MM.1S (cell line): ENCODE measurements around the gene GVQW3.

ENCODE experiments used
- DNase-seq: peaks from one replicate; pipeline ENCODE4 v3.0.0-alpha.2; 2015
- H2AFZ ChIP-seq: fragments of 300-600 bp; sonication (generic); 2 replicates; pipeline ENCODE4 v1.6.0; 2016; ENCODE audit warnings: antibody characterized with exemption, low read length
- H3F3A ChIP-seq: fragments of 300-600 bp; sonication (generic); 2 replicates; pipeline ENCODE4 v1.6.1; 2016; ENCODE audit warnings: mild to moderate bottlenecking, antibody characterized with exemption, low read length, moderate library complexity, mixed read lengths; ENCODE audit not compliant: insufficient read depth
- H3K27ac ChIP-seq: fragments of 300-600 bp; sonication (generic); 2 replicates; pipeline ENCODE4 v1.5.1; 2016; ENCODE audit warnings: mild to moderate bottlenecking, low read length
- H3K27me3 ChIP-seq: fragments of 300-600 bp; sonication (generic); replicated peaks from 2 replicates; pipeline ENCODE4 v1.6.0; 2016; ENCODE audit warnings: low read length; ENCODE audit not compliant: insufficient read depth
- H3K36me3 ChIP-seq: fragments of 300-600 bp; sonication (generic); replicated peaks from 2 replicates; pipeline ENCODE4 v1.6.1; 2016; ENCODE audit warnings: mild to moderate bottlenecking, low read length, mixed read lengths; ENCODE audit not compliant: insufficient read depth
- H3K4me1 ChIP-seq: fragments of 300-600 bp; sonication (generic); 2 replicates; pipeline ENCODE4 v1.6.1; 2016; ENCODE audit warnings: low read length, mixed read lengths
- H3K4me2 ChIP-seq: fragments of 300-600 bp; sonication (generic); 2 replicates; pipeline ENCODE4 v1.6.0; 2016; ENCODE audit warnings: low read depth, low read length
- H3K4me3 ChIP-seq: fragments of 300-600 bp; sonication (generic); 2 replicates; pipeline ENCODE4 v1.5.1; 2016; ENCODE audit warnings: low read length, mixed read lengths
- H3K79me2 ChIP-seq: fragments of 300-600 bp; sonication (generic); 2 replicates; pipeline ENCODE4 v1.6.1; 2016; ENCODE audit warnings: mixed run types, low read length, mixed read lengths
- H3K9ac ChIP-seq: fragments of 300-600 bp; sonication (generic); 2 replicates; pipeline ENCODE4 v1.6.1; 2016; ENCODE audit warnings: low read length, mixed read lengths
- H3K9me2 ChIP-seq: fragments of 300-600 bp; sonication (generic); replicated peaks from 2 replicates; pipeline ENCODE4 v1.6.1; 2016; ENCODE audit warnings: mild to moderate bottlenecking, low read length, mixed read lengths; ENCODE audit not compliant: insufficient read depth
- H3K9me3 ChIP-seq: fragments of 300-600 bp; sonication (generic); replicated peaks from 2 replicates; pipeline ENCODE4 v1.6.1; 2016; ENCODE audit warnings: mild to moderate bottlenecking, low read length, mixed read lengths; ENCODE audit not compliant: insufficient read depth
- H4K20me1 ChIP-seq: fragments of 300-600 bp; sonication (generic); 2 replicates; pipeline ENCODE4 v1.6.1; 2016; ENCODE audit warnings: mild to moderate bottlenecking, low read length, moderate library complexity, mixed read lengths; ENCODE audit not compliant: insufficient read depth
- CTCF ChIP-seq: fragments of 300-600 bp; sonication (generic); IDR thresholded peaks from 2 replicates; pipeline ENCODE4 v1.5.1; 2016; ENCODE audit warnings: antibody characterized with exemption, low read length, mixed read lengths
- EZH2 ChIP-seq: fragments of 300-600 bp; sonication (generic); optimal IDR thresholded peaks from 2 replicates; pipeline ENCODE3; 2017; ENCODE audit warnings: low read depth, mild to moderate bottlenecking, antibody characterized with exemption, low read length, mixed read lengths
- EZH2phosphoT487 ChIP-seq: fragments of 300-600 bp; sonication (generic); IDR thresholded peaks from 2 replicates; pipeline ENCODE4 v1.6.1; 2018; ENCODE audit warnings: antibody characterized with exemption, low read length

The GVQW3 gene

GRCh38 chr11:76339221-76339620 is 41.9 kb upstream of the GVQW3 start:
- Histone ChIP-seq H4K20me1 (no peaks in the 10 kb centered on the region), H3K36me3 (no peaks in the 10 kb centered on the region), H3K27ac (no peak overlapping the region), H3K79me2 (no peaks in the 10 kb centered on the region), H3K9me2 (no peaks in the 10 kb centered on the region), H2AFZ (no peak overlapping the region), H3K9ac (no peak overlapping the region), H3K4me2 (no peak overlapping the region), H3K4me1 (no peaks in the 10 kb centered on the region), H3K9me3 (no peaks in the 10 kb centered on the region), H3K27me3 (no peaks in the 10 kb centered on the region), H3F3A (no peaks in the 10 kb centered on the region), H3K4me3 (no peak overlapping the region)
- TF ChIP-seq EZH2 (no peak), CTCF (no peak), EZH2phosphoT487 (no peak)
- DNase-seq: no peak

DNA sequence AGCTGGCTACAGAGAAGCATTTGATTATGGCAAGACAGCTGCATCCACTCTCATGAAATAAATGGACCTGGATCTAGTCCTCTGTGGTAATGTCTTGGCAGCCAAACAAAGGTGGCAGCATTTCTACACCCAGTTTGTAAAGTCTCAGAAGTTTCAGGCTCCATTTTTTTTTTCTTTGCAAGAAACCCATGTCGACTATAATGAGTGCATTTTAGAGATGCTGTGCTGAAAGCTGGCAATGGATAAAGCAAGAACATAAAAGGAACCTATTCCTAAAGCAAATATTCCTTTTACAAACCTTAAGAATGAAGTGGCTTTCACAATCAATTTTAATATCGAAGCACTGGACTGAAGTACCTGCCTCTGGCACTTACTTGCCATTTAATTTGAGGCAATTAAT is 33.7 kb upstream of the GVQW3 start:
- H3K79me2 ChIP-seq: no peaks in the 10 kb centered on the region
- no peak overlapping the region for H3K27ac ChIP-seq
- TF ChIP-seq CTCF (no peak), EZH2 (no peak), EZH2phosphoT487 (no peak)
- no peaks in the 10 kb centered on the region for H4K20me1 ChIP-seq
- DNase-seq: no peak
- H3K27me3 ChIP-seq: no peaks in the 10 kb centered on the region
- no peak overlapping the region for H3K9ac ChIP-seq
- no peak overlapping the region for H2AFZ ChIP-seq
- H3K36me3 ChIP-seq: no peaks in the 10 kb centered on the region
- no peak overlapping the region for H3K4me2 ChIP-seq
- H3F3A ChIP-seq: no peaks in the 10 kb centered on the region
- H3K9me2 ChIP-seq: no peaks in the 10 kb centered on the region
- no peak overlapping the region for H3K4me3 ChIP-seq
- no peaks in the 10 kb centered on the region for H3K4me1 ChIP-seq
- H3K9me3 ChIP-seq: no peaks in the 10 kb centered on the region

GRCh38 chr11:76348348-76348747 is 32.8 kb upstream of the GVQW3 start:
- TF ChIP-seq EZH2 (no peak), EZH2phosphoT487 (no peak), CTCF (no peak)
- H3K4me3 ChIP-seq: no peak overlapping the region
- no peak overlapping the region for H3K27ac ChIP-seq
- H3K9me2 ChIP-seq: no peaks in the 10 kb centered on the region
- H3K9me3 ChIP-seq: no peaks in the 10 kb centered on the region
- H3F3A ChIP-seq: no peaks in the 10 kb centered on the region
- H3K36me3 ChIP-seq: no peaks in the 10 kb centered on the region
- no peaks in the 10 kb centered on the region for H3K79me2 ChIP-seq
- H3K27me3 ChIP-seq: no peaks in the 10 kb centered on the region
- no peak for DNase-seq
- no peak overlapping the region for H3K4me2 ChIP-seq
- no peaks in the 10 kb centered on the region for H3K4me1 ChIP-seq
- no peak overlapping the region for H2AFZ ChIP-seq
- no peak overlapping the region for H3K9ac ChIP-seq
- H4K20me1 ChIP-seq: no peaks in the 10 kb centered on the region
